CD4-positive, alpha-beta T cell (primary cell): Measurements from ENCODE around the gene AGER. TPM values are rescaled to one million over a fixed set of nuclear protein-coding genes. Genes with fewer than 3 reads are reported as not detected.
A peak's percentile ranks its signal among the peaks of the same experiment; 100 is the strongest.

ENCODE experiments used
- ATAC-seq: fragments of 200-7000 bp; cut with Tn5 transposase; one replicate; pipeline ENCODE4 v1.10.0; 2022; ENCODE audit warnings: mild to moderate bottlenecking; ENCODE audit not compliant: poor library complexity
- CTCF ChIA-PET: fragments of 350-600 bp; sonication (Branson Sonifier 250); formaldehyde crosslinking; loops from one replicate; lab custom pipeline; 2021; ENCODE audit warnings: antibody characterized with exemption, inconsistent platforms; lab: Charles Lee
- POLR2A ChIA-PET: fragments of 350-600 bp; sonication (Branson Sonifier 250); formaldehyde crosslinking; loops from one replicate; lab custom pipeline; 2021; ENCODE audit warnings: antibody characterized with exemption, inconsistent platforms; lab: Charles Lee
- DNase-seq, 14 experiments: peaks; one replicate each; pipeline ENCODE4 v3.0.0-alpha.2; 2013 to 2020; ENCODE audit warnings: mixed read lengths in 2 of 14
- H3K27ac ChIP-seq, 2 donors: one replicate each; pipeline versions ENCODE4 v1.5.1 to v1.7.0; 2013; ENCODE audit warnings: low read length in 2 of 2, low read depth in 1 of 2, mild to moderate bottlenecking in 1 of 2
- H3K27me3 ChIP-seq, 2 experiments: 1 replicate in 1 of 2; 2 replicates in 1 of 2; pipeline versions ENCODE4 v1.6.1 to v1.7.0; 2013; ENCODE audit warnings: low read length in 2 of 2, control low read depth in 1 of 2, mild to moderate bottlenecking in 1 of 2, moderate library complexity in 1 of 2; ENCODE audit not compliant: insufficient read depth in 2 of 2, control insufficient read depth in 1 of 2
- H3K36me3 ChIP-seq: one replicate; pipeline ENCODE4 v1.6.1; 2013; ENCODE audit warnings: low read length, control low read depth; ENCODE audit not compliant: insufficient read depth
- H3K4me1 ChIP-seq: one replicate; pipeline ENCODE4 v1.6.1; 2013; ENCODE audit warnings: low read length, control low read depth; ENCODE audit not compliant: insufficient read depth
- H3K4me3 ChIP-seq: one replicate; pipeline ENCODE4 v1.5.1; 2013; ENCODE audit warnings: mild to moderate bottlenecking, low read length, moderate library complexity
- H3K9me3 ChIP-seq, 2 experiments: 1 replicate in 1 of 2; 2 replicates in 1 of 2; pipeline versions ENCODE4 v1.6.1 to v1.7.0; 2013; ENCODE audit warnings: low read length in 2 of 2, mild to moderate bottlenecking in 2 of 2, control low read depth in 1 of 2, moderate library complexity in 1 of 2; ENCODE audit not compliant: control insufficient read depth in 1 of 2, insufficient read depth in 1 of 2
- H3K27ac Mint-ChIP-seq: one replicate; pipeline ENCODE4 v1.8.0; 2020; ENCODE audit warnings: mixed read lengths
- H3K27me3 Mint-ChIP-seq: one replicate; pipeline ENCODE4 v1.8.0; 2021; ENCODE audit warnings: mixed read lengths
- H3K36me3 Mint-ChIP-seq: one replicate; pipeline ENCODE4 v1.8.0; 2021; ENCODE audit warnings: low read depth, mixed read lengths
- H3K4me1 Mint-ChIP-seq: one replicate; pipeline ENCODE4 v1.8.0; 2021; ENCODE audit warnings: low read depth, mixed read lengths
- H3K4me3 Mint-ChIP-seq: one replicate; pipeline ENCODE4 v1.8.0; 2020; ENCODE audit warnings: mild to moderate bottlenecking, mixed read lengths
- H3K9me3 Mint-ChIP-seq: one replicate; pipeline ENCODE4 v1.8.0; 2020; ENCODE audit warnings: mixed read lengths
- CTCF ChIP-seq: fragments of 200-600 bp; IDR thresholded peaks from one replicate; pipeline ENCODE4 v1.8.0; 2022; ENCODE audit warnings: antibody characterized with exemption, mild to moderate bottlenecking
- intact Hi-C, 2 experiments: fragments of 100-400 bp; cut with DNase I in 1 of 2; cut with micrococcal nuclease in 1 of 2; formaldehyde crosslinking; loops; one replicate each; pipeline versions ENCODE4 v1.15.1 to v1.9.0; 2023 to 2025; cut with DNase I, micrococcal nuclease
- total RNA-seq, 174 experiments: library from RNA in 2 of 174; stranded (reverse) in 2 of 174; gene quantifications; one replicate each; pipeline ENCODE4 v1.2.3 and lab custom pipeline; 2021 to 2026

AGER gene
- total RNA-seq, 2 experiments from 2014 or later, result 23.5 to 27.0 TPM

GRCh38 chr6:32183483-32184083 lies 470 bp downstream of the AGER start:
- H3K27me3 Mint-ChIP-seq, result no peaks in the 10 kb centered on the region
- no peak overlapping the region for H3K4me3 Mint-ChIP-seq
- peaks cover 81% of the 10 kb centered on the region for H3K36me3 Mint-ChIP-seq
- Histone ChIP-seq H3K4me1 (peaks cover 68% of the 10 kb centered on the region), H3K9me3 (no peaks in the 10 kb centered on the region), H3K4me3 (no peak overlapping the region), H3K36me3 (peaks cover 70% of the 10 kb centered on the region), H3K27ac (peak overlapping the region in 1 of 2 donors; percentile 2), H3K27me3 (no peaks in the 10 kb centered on the region)
- DNase-seq (peak in 1 of 14 experiments; percentile 1), ATAC-seq (no peak)
- peaks cover 48% of the 10 kb centered on the region for H3K4me1 Mint-ChIP-seq
- CTCF ChIA-PET, result no interaction called here
- TF ChIP-seq CTCF, result no peak
- peak overlapping the region; percentile 44 for H3K27ac Mint-ChIP-seq
- no peaks in the 10 kb centered on the region for H3K9me3 Mint-ChIP-seq
- intact Hi-C loops, result no loop called here
- POLR2A ChIA-PET, result interaction anchor here (8.1 kb wide), 1 partner anchor 9 kb away, joined by 242 read pairs; the partner anchor contains the start of genes GPSM3 and PBX2

DNA sequence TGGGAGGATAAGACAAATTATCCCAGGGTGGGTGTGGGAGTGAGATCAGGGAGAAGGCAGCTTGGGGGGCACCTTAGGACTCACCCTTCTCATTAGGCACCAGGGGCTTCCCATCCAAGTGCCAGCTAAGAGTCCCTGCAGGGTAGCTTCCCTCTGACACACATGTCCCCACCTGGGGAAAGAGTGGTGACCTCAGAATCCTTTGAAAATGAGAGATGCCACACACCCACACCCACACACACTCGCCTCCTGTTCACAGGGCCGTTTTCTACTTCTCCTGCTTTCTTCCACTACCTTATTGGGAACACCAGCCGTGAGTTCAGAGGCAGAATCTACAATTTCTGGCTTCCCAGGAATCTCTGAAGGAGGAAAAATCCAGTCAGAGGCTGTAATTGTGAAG lies 1.0 kb downstream of the AGER start:
- TF ChIP-seq CTCF, result no peak
- Histone ChIP-seq H3K4me3 (no peak overlapping the region), H3K9me3 (no peaks in the 10 kb centered on the region), H3K27ac (peak overlapping the region in 1 of 2 donors; percentile 2), H3K4me1 (peaks cover 64% of the 10 kb centered on the region), H3K36me3 (peaks cover 66% of the 10 kb centered on the region), H3K27me3 (no peaks in the 10 kb centered on the region)
- CTCF ChIA-PET, result no interaction called here
- peak overlapping the region; percentile 44 for H3K27ac Mint-ChIP-seq
- no peak for ATAC-seq
- no peaks in the 10 kb centered on the region for H3K27me3 Mint-ChIP-seq
- intact Hi-C loops, result no loop called here
- H3K9me3 Mint-ChIP-seq, result no peaks in the 10 kb centered on the region
- POLR2A ChIA-PET, result interaction anchor here (8.1 kb wide), 1 partner anchor 10 kb away, joined by 242 read pairs; the partner anchor contains the start of genes GPSM3 and PBX2
- peak in 1 of 14 experiments; percentile 2 for DNase-seq
- peaks cover 49% of the 10 kb centered on the region for H3K4me1 Mint-ChIP-seq
- H3K36me3 Mint-ChIP-seq, result peaks cover 81% of the 10 kb centered on the region
- H3K4me3 Mint-ChIP-seq, result no peak overlapping the region

DNA sequence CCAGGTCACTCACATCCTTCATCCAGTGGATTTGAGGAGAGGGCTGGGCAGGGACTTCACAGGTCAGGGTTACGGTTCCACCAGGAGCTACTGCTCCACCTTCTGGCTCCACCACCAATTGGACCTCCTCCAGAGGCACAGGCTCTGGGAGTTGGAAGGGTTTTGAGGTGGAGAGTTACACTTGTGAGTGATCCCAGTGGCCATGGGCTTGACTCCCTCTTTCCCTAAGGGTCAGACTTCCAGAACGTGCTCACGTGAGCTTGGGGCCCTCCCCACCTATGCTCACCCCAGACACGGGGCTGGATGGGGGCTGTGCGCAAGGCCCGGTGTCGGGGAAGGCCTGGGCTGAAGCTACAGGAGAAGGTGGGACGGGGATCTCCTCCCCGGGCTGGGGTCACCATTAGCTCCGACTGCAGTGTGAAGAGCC lies 1.5 kb downstream of the AGER start:
- CTCF ChIA-PET, result no interaction called here
- no peak overlapping the region for H3K4me3 ChIP-seq
- Mint-ChIP-seq H3K27ac (peak overlapping the region; percentile 44), H3K4me3 (no peak overlapping the region), H3K36me3 (peaks cover 81% of the 10 kb centered on the region), H3K9me3 (no peaks in the 10 kb centered on the region), H3K4me1 (peaks cover 48% of the 10 kb centered on the region), H3K27me3 (no peaks in the 10 kb centered on the region)
- ATAC-seq (no peak), DNase-seq (no peak)
- intact Hi-C loops, result no loop called here
- POLR2A ChIA-PET, result interaction anchor here (8.1 kb wide), 1 partner anchor 10 kb away, joined by 242 read pairs; the partner anchor contains the start of genes GPSM3 and PBX2
- peaks cover 61% of the 10 kb centered on the region for H3K4me1 ChIP-seq
- no peak overlapping the region for H3K27ac ChIP-seq
- peaks cover 62% of the 10 kb centered on the region for H3K36me3 ChIP-seq
- H3K27me3 ChIP-seq, result no peaks in the 10 kb centered on the region
- H3K9me3 ChIP-seq, result no peaks in the 10 kb centered on the region
- no peak for TF ChIP-seq CTCF
